ENCODE measurements around the gene ENG. TPM values are rescaled to one million over a fixed set of nuclear protein-coding genes. Genes with fewer than 3 reads are reported as not detected.

ENG gene
- total RNA-seq, 1 experiment from 2014 or later, result 29.9 TPM

DNA sequence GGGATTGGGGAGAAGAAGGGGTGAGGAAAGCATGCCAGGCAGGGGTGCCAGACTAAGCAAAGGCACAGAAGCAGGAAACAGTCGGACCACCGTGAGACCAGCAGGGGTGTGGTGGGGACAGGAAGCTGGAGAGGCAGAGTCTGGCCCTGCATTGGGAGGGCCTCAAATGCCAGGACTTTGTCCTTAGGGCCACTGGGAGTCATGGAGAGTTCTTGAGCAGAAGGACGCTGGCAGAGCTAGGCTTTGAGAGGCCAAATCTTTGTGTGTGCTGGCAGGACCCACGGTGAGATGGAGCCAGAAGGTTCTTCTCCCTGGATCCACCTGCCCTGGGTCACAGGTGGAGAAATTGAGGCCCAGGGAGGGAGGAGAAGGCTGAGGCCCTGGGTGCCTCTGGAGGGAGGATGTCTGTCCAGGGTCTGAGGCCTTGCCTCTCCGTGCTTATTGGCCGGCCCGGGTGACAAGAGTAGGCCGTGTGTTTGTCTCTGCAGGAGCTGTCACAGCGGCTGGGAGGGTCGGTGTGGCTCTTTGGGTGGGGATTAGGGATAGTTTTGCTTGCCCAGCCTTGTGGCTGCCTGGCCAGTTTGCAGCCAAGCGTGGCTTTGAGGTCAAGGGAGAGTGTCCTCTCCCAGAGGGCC, 1.8 kb upstream of the ENG start:
- Histone ChIP-seq H3K36me3 (ENCODE audit: insufficient read depth, low read length, poor library complexity, severe bottlenecking) (no peaks in the 10 kb centered on the region), H3K4me3 (ENCODE audit: low read depth, low read length, poor library complexity, severe bottlenecking) (no peak overlapping the region), H3K27me3 (replicated peaks; ENCODE audit: insufficient read depth, low read depth, low read length, poor library complexity) (no peaks in the 10 kb centered on the region), H3K9me3 (ENCODE audit: low read depth, low read length, poor library complexity, severe bottlenecking) (no peaks in the 10 kb centered on the region), H3K4me1 (ENCODE audit: insufficient read depth, low read length, poor library complexity, severe bottlenecking) (peaks cover 13% of the 10 kb centered on the region), H3K27ac (ENCODE audit: low read depth, low read length, poor library complexity, severe bottlenecking) (no peak overlapping the region)
- ChIA-PET POLR2A (ENCODE audit: low non-redundant PET) (no interaction called here), CTCF (interaction anchor here (0.6 kb wide), 1 partner anchor 121 kb away, joined by 3 read pairs; the partner anchor contains the start of gene TOR2A)
- intact Hi-C loops (cut with micrococcal nuclease; ENCODE audit: unreplicated experiment), result no loop called here
- no peak for TF ChIP-seq EZH2 (IDR thresholded peaks at IDR 0.05; ENCODE audit: borderline replicate concordance, low read depth, low read length, poor library complexity, severe bottlenecking)
- TF ChIP-seq, protein P1, sequence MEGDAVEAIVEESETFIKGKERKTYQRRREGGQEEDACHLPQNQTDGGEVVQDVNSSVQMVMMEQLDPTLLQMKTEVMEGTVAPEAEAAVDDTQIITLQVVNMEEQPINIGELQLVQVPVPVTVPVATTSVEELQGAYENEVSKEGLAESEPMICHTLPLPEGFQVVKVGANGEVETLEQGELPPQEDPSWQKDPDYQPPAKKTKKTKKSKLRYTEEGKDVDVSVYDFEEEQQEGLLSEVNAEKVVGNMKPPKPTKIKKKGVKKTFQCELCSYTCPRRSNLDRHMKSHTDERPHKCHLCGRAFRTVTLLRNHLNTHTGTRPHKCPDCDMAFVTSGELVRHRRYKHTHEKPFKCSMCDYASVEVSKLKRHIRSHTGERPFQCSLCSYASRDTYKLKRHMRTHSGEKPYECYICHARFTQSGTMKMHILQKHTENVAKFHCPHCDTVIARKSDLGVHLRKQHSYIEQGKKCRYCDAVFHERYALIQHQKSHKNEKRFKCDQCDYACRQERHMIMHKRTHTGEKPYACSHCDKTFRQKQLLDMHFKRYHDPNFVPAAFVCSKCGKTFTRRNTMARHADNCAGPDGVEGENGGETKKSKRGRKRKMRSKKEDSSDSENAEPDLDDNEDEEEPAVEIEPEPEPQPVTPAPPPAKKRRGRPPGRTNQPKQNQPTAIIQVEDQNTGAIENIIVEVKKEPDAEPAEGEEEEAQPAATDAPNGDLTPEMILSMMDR (conservative IDR thresholded peaks at IDR 0.05; ENCODE audit: low read depth, low read length), result no peak
- DNase-seq (ENCODE audit: low spot score), result no peak
- BruUV-seq (replicated peaks), result no TSS peak

DNA sequence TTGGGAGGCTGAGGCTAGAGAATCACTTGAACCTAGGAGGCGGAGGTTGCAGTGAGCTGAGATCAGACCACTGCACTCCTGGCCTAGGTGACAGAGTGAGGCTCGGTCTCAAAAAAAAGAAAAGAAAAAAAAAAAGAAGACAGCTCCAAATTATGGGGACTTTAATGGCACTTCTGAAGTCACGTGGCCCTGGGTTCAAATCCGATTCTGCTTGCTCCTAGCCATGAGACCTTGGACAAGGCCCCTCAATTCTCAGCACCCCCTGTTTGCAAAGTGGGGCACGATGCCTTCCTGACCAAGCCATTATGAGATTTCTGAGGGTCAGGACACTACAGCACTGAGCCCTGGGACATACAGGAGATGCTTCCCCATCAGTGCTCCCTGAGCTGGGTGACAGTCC, 1.1 kb upstream of the ENG start:
- no peak overlapping the region for H3K27ac ChIP-seq (ENCODE audit: low read depth, low read length, poor library complexity, severe bottlenecking)
- H3K9me3 ChIP-seq (ENCODE audit: low read depth, low read length, poor library complexity, severe bottlenecking), result no peaks in the 10 kb centered on the region
- H3K27me3 ChIP-seq (replicated peaks; ENCODE audit: insufficient read depth, low read depth, low read length, poor library complexity), result no peaks in the 10 kb centered on the region
- ChIA-PET CTCF (interaction anchor here (0.6 to 0.7 kb wide), 2 partner anchors 52 to 121 kb away, joined by 3 read pairs; partner anchors contain the start of gene TOR2A), POLR2A (ENCODE audit: low non-redundant PET) (no interaction called here)
- H3K36me3 ChIP-seq (ENCODE audit: insufficient read depth, low read length, poor library complexity, severe bottlenecking), result no peaks in the 10 kb centered on the region
- H3K4me1 ChIP-seq (ENCODE audit: insufficient read depth, low read length, poor library complexity, severe bottlenecking), result peaks cover 13% of the 10 kb centered on the region
- TF ChIP-seq, protein P1 (conservative IDR thresholded peaks at IDR 0.05; ENCODE audit: low read depth, low read length), result no peak
- TF ChIP-seq EZH2 (IDR thresholded peaks at IDR 0.05; ENCODE audit: borderline replicate concordance, low read depth, low read length, poor library complexity, severe bottlenecking), result no peak
- intact Hi-C loops (cut with micrococcal nuclease; ENCODE audit: unreplicated experiment), result no loop called here
- DNase-seq (ENCODE audit: low spot score), result no peak
- H3K4me3 ChIP-seq (ENCODE audit: low read depth, low read length, poor library complexity, severe bottlenecking), result no peak overlapping the region
- BruUV-seq (replicated peaks), result no TSS peak

DNA sequence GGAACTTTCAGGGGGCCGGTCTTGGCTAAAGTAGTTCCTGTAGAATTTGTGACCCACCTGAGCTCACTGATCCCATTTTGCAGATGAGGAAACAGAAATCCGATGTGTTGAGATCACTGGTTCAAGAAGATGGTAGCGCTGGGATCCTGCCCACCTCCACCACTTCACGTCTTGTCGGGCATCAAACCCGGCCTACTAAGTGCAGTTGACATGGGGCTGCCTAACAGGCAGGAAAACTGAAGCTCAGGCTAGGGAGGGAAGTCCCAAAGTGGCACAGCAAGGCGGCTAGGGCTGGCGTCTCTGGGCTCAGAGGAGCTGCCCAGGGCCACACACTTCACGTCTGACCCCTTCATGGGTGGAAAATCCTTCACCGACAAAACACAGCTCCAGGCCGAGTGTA, 502 bp upstream of the ENG start:
- no peak for DNase-seq (ENCODE audit: low spot score)
- Histone ChIP-seq H3K4me1 (ENCODE audit: insufficient read depth, low read length, poor library complexity, severe bottlenecking) (peaks cover 13% of the 10 kb centered on the region), H3K9me3 (ENCODE audit: low read depth, low read length, poor library complexity, severe bottlenecking) (no peaks in the 10 kb centered on the region), H3K36me3 (ENCODE audit: insufficient read depth, low read length, poor library complexity, severe bottlenecking) (no peaks in the 10 kb centered on the region), H3K27me3 (replicated peaks; ENCODE audit: insufficient read depth, low read depth, low read length, poor library complexity) (no peaks in the 10 kb centered on the region), H3K4me3 (ENCODE audit: low read depth, low read length, poor library complexity, severe bottlenecking) (peak overlapping the region; percentile 77), H3K27ac (ENCODE audit: low read depth, low read length, poor library complexity, severe bottlenecking) (no peak overlapping the region)
- CTCF ChIA-PET, result interaction anchor here (0.7 to 2.6 kb wide), 2 partner anchors 14 to 52 kb away, joined by 3 to 7 read pairs; no protein-coding TSS in a partner anchor
- TF ChIP-seq, protein P1 (conservative IDR thresholded peaks at IDR 0.05; ENCODE audit: low read depth, low read length), result no peak
- TF ChIP-seq EZH2 (IDR thresholded peaks at IDR 0.05; ENCODE audit: borderline replicate concordance, low read depth, low read length, poor library complexity, severe bottlenecking), result no peak
- POLR2A ChIA-PET (ENCODE audit: low non-redundant PET), result no interaction called here
- intact Hi-C loops (cut with micrococcal nuclease; ENCODE audit: unreplicated experiment), result no loop called here
- BruUV-seq (replicated peaks), result no TSS peak

Measured in A673 (cell line).